AG10803 (cell line): ENCODE measurements around the gene SLC7A7.
"Not testable (repeated sequence)": the region's sequence is repeated elsewhere in the genome, so short reads cannot be mapped to it uniquely, and the experiment has no call there.

ENCODE experiments used
- DNase-seq: peaks from one replicate; pipeline ENCODE4 v3.0.0; 2010; ENCODE audit warnings: low read depth
- H3K4me3 ChIP-seq: 2 replicates; pipeline ENCODE4 v1.5.1; 2011; ENCODE audit warnings: mild to moderate bottlenecking, low read length, control low read depth
- CTCF ChIP-seq: conservative IDR thresholded peaks from 2 replicates; pipeline ENCODE4 v1.5.1; 2011; ENCODE audit warnings: mild to moderate bottlenecking, low read length, control low read depth, inconsistent platforms

The SLC7A7 gene

GRCh38 chr14:22814941-22815713, at the start of gene SLC7A7:
Gene SLC7A7 (minus strand): TSS chr14:22815435. CDS start chr14:22813398, 2,037 bp downstream.
- DNase-seq = peak; percentile 23
- H3K4me3 ChIP-seq = no peak within 1 kb of the TSS
- no peak for TF ChIP-seq CTCF

- H3K4me3 ChIP-seq = no peak overlapping the region
- no peak for DNase-seq
- TF ChIP-seq CTCF = no peak
Measured at GRCh38 chr14:22864979-22865378, 49.7 kb upstream of the SLC7A7 start.

GRCh38 chr14:22861651-22862050, 46.4 kb upstream of the SLC7A7 start:
- H3K4me3 ChIP-seq = no peak overlapping the region
- DNase-seq = no peak
- no peak for TF ChIP-seq CTCF

GRCh38 chr14:22860377-22860776, 45.1 kb upstream of the SLC7A7 start:
- H3K4me3 ChIP-seq, DNase-seq: not testable (repeated sequence)

GRCh38 chr14:22856428-22856827, 41.2 kb upstream of the SLC7A7 start:
- TF ChIP-seq CTCF = no peak
- no peak for DNase-seq
- no peak overlapping the region for H3K4me3 ChIP-seq

- no peak for TF ChIP-seq CTCF
- no peak for DNase-seq
- H3K4me3 ChIP-seq = no peak overlapping the region
Measured at GRCh38 chr14:22854963-22855724, 39.9 kb upstream of the SLC7A7 start.

- not testable (repeated sequence) for H3K4me3 ChIP-seq, DNase-seq
Measured at GRCh38 chr14:22854296-22854695, 39.1 kb upstream of the SLC7A7 start.
